ENCODE measurements around the gene IGSF9B. TPM values are rescaled to one million over a fixed set of nuclear protein-coding genes. Genes with fewer than 3 reads are reported as not detected.

IGSF9B gene
- total and polyA plus RNA-seq, 2 of the 13 experiments (the other 11 are each of a cell fraction or from before 2014, with no cell fraction given): not detected

DNA sequence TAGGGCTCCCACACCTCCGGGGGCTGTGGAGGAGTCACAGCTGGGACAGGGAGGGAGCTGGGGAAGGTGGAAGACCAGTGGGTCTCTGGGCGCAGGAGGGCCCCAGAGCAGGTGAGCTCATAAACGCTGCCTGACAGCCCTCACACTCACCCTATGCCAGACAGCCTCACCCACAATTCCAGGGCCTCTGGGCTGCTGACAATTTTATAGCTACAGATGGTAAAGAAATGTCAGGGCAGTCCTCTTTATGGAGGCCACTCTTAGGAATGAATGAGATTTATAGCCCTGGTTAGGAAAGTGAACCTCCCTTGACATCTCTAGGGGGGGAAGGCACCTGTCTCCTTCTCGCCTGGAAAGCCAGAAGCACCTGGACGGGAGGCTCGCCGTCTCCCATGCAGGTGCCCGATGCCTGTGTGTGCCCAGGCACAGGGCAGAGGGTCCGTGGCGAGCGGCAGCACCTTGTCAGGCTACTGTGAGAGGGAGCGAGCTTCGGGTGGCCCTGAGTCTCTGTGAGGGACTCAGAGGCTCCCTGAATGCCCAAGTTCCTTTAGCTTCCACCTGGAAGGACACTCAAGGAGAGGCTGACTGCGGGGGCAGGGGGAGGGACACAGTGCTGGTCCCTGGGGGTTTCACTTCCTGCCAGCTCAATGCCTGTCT lies 39.9 kb downstream of the IGSF9B start:
- BruUV-seq (replicated peaks): no TSS peak
- no peaks in the 10 kb centered on the region for H3K4me1 ChIP-seq (ENCODE audit: insufficient read depth, low read length)
- 6% methylated on average over 3 of the region's 14 CpGs for WGBS (ENCODE audit: low lambda C conversion rate)

More for the DNA sequence above, 39.9 kb downstream of the IGSF9B start:
- Histone ChIP-seq H3K36me3 (replicated peaks in 1 of 2; ENCODE audit: control insufficient read depth in 1 of 2, insufficient read depth in 2 of 2, low read length in 2 of 2) (no peaks in the 10 kb centered on the region), H3K27ac (ENCODE audit: extremely low read length, insufficient read depth, low read length) (no peak overlapping the region), H3K9me3 (ENCODE audit: low read length) (no peaks in the 10 kb centered on the region), H3K79me2 (ENCODE audit: insufficient read depth, low read length) (no peaks in the 10 kb centered on the region), H3K4me3 (replicated peaks in 1 of 3; ENCODE audit: insufficient read depth in 1 of 3, low read depth in 2 of 3, low read length in 3 of 3) (no peak overlapping the region), H3K4me2 (ENCODE audit: low read depth, low read length) (no peak overlapping the region), H2AFZ (ENCODE audit: low read length) (no peak overlapping the region), H4K20me1 (ENCODE audit: insufficient read depth, low read length) (no peaks in the 10 kb centered on the region), H3K27me3 (ENCODE audit: control insufficient read depth in 1 of 2, insufficient read depth in 2 of 2, low read length in 2 of 2) (peaks cover 5 to 46% of the 10 kb centered on the region in 2 experiments; a peak in 4 of 5 replicates), H3K9ac (ENCODE audit: insufficient read depth, low read depth, low read length) (no peak overlapping the region)
- no peak for DNase-seq (ENCODE audit: low spot score)
- intact Hi-C loops (cut with micrococcal nuclease; ENCODE audit: unreplicated experiment) (no loop called here), in situ Hi-C loops (cut with HindIII; ENCODE audit: extremely low pct_ligation_motif_present, low pct_unique_long_range_greater_than_20kb) (no loop called here)
- ChIA-PET CTCF (ENCODE audit: low intra/inter-chr PET ratio, low total read pairs) (no interaction called here), POLR2A (no interaction called here)
- no peak for TF ChIP-seq ZFP36L2 (CRISPR knock-in tag; IDR thresholded peaks at IDR 0.05)
- TF ChIP-seq KLF9 (CRISPR knock-in tag; IDR thresholded peaks at IDR 0.05; ENCODE audit: low read depth): no peak
- TF ChIP-seq ATAD3A (CRISPR knock-in tag; IDR thresholded peaks at IDR 0.05): no peak
- no peak for TF ChIP-seq SALL2 (CRISPR knock-in tag; IDR thresholded peaks at IDR 0.05)
- TF ChIP-seq, protein P1, sequence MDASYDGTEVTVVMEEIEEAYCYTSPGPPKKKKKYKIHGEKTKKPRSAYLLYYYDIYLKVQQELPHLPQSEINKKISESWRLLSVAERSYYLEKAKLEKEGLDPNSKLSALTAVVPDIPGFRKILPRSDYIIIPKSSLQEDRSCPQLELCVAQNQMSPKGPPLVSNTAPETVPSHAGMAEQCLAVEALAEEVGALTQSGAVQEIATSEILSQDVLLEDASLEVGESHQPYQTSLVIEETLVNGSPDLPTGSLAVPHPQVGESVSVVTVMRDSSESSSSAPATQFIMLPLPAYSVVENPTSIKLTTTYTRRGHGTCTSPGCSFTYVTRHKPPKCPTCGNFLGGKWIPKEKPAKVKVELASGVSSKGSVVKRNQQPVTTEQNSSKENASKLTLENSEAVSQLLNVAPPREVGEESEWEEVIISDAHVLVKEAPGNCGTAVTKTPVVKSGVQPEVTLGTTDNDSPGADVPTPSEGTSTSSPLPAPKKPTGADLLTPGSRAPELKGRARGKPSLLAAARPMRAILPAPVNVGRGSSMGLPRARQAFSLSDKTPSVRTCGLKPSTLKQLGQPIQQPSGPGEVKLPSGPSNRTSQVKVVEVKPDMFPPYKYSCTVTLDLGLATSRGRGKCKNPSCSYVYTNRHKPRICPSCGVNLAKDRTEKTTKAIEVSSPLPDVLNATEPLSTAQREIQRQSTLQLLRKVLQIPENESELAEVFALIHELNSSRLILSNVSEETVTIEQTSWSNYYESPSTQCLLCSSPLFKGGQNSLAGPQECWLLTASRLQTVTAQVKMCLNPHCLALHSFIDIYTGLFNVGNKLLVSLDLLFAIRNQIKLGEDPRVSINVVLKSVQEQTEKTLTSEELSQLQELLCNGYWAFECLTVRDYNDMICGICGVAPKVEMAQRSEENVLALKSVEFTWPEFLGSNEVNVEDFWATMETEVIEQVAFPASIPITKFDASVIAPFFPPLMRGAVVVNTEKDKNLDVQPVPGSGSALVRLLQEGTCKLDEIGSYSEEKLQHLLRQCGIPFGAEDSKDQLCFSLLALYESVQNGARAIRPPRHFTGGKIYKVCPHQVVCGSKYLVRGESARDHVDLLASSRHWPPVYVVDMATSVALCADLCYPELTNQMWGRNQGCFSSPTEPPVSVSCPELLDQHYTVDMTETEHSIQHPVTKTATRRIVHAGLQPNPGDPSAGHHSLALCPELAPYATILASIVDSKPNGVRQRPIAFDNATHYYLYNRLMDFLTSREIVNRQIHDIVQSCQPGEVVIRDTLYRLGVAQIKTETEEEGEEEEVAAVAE (CRISPR knock-in tag; IDR thresholded peaks at IDR 0.05; ENCODE audit: borderline replicate concordance): no peak
- no peak for TF ChIP-seq ZNF460 (CRISPR knock-in tag; IDR thresholded peaks at IDR 0.05; ENCODE audit: borderline replicate concordance)
- TF ChIP-seq ZZZ3 (CRISPR knock-in tag; IDR thresholded peaks at IDR 0.05; ENCODE audit: borderline replicate concordance): no peak
- no peak for TF ChIP-seq WIZ (CRISPR knock-in tag; IDR thresholded peaks at IDR 0.05)
- no peak for TF ChIP-seq ZNF253 (CRISPR knock-in tag; IDR thresholded peaks at IDR 0.05; ENCODE audit: borderline replicate concordance)
- TF ChIP-seq ZNF235 (CRISPR knock-in tag; IDR thresholded peaks at IDR 0.05; ENCODE audit: borderline replicate concordance): no peak
- no peak for TF ChIP-seq PAF1 (CRISPR knock-in tag; IDR thresholded peaks at IDR 0.05)
- no peak for TF ChIP-seq MLLT10 (CRISPR knock-in tag; IDR thresholded peaks at IDR 0.05)
- TF ChIP-seq ZKSCAN8 (CRISPR knock-in tag; IDR thresholded peaks at IDR 0.05; ENCODE audit: borderline replicate concordance): no peak
- no peak for TF ChIP-seq FOXP1 (IDR thresholded peaks at IDR 0.05)
- no peak for TF ChIP-seq FOXP1 (CRISPR knock-in tag; IDR thresholded peaks at IDR 0.05)
- no peak for TF ChIP-seq ZNF792 (CRISPR knock-in tag; IDR thresholded peaks at IDR 0.05)
- no peak for TF ChIP-seq SETDB1 (CRISPR knock-in tag; IDR thresholded peaks at IDR 0.05; ENCODE audit: borderline replicate concordance)
- TF ChIP-seq, protein P2, sequence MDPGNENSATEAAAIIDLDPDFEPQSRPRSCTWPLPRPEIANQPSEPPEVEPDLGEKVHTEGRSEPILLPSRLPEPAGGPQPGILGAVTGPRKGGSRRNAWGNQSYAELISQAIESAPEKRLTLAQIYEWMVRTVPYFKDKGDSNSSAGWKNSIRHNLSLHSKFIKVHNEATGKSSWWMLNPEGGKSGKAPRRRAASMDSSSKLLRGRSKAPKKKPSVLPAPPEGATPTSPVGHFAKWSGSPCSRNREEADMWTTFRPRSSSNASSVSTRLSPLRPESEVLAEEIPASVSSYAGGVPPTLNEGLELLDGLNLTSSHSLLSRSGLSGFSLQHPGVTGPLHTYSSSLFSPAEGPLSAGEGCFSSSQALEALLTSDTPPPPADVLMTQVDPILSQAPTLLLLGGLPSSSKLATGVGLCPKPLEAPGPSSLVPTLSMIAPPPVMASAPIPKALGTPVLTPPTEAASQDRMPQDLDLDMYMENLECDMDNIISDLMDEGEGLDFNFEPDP (CRISPR knock-in tag; conservative IDR thresholded peaks at IDR 0.05): no peak
- no peak for TF ChIP-seq PHB2 (IDR thresholded peaks at IDR 0.05; ENCODE audit: partially characterized antibody)
- ATAC-seq: no peak
- FAIRE-seq: no peak
